Adrenal gland (tissue), 5 donors: ENCODE measurements around the gene TMC2.

Experiments used
- POLR2A ChIP-seq, 2 donors: fragments of 450-650 bp; IDR thresholded peaks; one replicate each; pipeline ENCODE4 v1.6.1; 2017; ENCODE audit warnings: antibody characterized with exemption in 2 of 2, mild to moderate bottlenecking in 2 of 2, moderate library complexity in 1 of 2
- TF ChIP-seq, protein P1 (sequence below), 6 experiments: fragments of 450-650 bp in 4 of 6; fragments of 200-600 bp in 2 of 6; sonication (generic) in 1 of 6; IDR thresholded peaks; 1 replicate in 5 of 6; 2 replicates in 1 of 6; pipeline versions ENCODE4 v1.5.1 to v1.8.0; 2016 to 2021; ENCODE audit warnings: antibody characterized with exemption in 6 of 6, mild to moderate bottlenecking in 2 of 6, moderate library complexity in 1 of 6
- donor health status: DM: no; HTN: no; CAD: no.

DNA sequence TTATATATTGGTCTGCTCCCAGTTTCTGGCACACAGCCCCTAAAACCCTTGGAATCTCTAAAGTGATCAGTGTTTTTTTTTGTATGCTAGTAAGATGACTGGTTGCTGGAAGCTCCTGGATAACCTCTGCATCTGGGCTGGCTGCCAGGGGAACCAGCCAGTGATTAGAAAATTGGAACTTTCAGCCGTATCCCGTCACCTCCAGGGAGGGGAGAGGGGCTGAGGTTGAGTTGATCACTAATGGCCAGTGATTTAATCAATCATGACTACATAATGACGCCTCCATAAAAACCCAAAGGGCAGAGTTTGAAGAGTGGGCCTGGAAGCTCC, 68.1 kb downstream of the TMC2 start:
- TF ChIP-seq, protein P1, sequence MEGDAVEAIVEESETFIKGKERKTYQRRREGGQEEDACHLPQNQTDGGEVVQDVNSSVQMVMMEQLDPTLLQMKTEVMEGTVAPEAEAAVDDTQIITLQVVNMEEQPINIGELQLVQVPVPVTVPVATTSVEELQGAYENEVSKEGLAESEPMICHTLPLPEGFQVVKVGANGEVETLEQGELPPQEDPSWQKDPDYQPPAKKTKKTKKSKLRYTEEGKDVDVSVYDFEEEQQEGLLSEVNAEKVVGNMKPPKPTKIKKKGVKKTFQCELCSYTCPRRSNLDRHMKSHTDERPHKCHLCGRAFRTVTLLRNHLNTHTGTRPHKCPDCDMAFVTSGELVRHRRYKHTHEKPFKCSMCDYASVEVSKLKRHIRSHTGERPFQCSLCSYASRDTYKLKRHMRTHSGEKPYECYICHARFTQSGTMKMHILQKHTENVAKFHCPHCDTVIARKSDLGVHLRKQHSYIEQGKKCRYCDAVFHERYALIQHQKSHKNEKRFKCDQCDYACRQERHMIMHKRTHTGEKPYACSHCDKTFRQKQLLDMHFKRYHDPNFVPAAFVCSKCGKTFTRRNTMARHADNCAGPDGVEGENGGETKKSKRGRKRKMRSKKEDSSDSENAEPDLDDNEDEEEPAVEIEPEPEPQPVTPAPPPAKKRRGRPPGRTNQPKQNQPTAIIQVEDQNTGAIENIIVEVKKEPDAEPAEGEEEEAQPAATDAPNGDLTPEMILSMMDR (IDR thresholded peaks at IDR 0.05): no peak
- TF ChIP-seq POLR2A (IDR thresholded peaks at IDR 0.05): no peak
